ENCODE data around the gene RUNX1.

RUNX1 gene

DNA sequence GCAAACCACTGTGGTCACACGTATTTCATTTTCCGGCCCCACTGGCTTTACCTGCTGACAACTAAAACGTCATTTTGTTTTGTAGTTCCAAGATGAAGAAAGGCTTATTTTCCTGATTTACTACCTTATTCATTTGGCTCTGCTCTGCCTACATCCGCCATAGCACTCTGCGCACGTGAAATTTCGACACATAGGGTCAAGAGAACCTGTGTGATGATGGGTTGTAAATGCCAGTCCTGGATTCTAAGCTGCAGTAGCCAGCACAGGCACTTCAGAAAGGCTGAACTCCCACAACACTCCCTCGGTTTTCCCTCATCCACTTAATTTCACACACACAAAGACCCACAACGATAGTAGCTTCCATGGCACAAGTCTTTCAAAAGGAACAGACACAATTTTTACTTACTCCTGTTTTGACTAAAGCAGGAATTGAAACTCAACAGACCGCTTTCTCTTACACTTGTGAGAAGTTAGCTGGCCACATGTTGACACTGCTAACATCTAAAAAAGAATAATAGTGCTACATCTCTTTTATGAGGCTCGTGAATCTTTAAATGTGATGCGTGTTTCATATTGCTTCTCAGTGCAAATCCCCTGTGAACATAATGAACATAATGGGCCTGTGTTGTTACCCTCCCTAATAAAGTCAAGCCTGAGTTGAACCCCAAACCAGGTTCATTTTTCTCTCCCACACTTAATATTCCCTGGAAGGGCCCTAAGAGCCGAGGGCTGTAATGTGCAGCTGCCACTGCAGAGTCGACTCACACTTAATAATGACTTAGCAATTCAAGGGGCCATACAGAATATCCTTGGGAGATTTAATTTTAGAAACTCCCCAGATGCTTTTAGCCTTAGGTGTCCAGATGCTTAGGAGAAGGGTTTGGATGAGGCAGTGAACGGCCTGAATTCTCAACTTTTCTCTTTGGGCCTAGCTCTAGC, 1.5 kb upstream of the RUNX1 start:
- no peak for DNase-seq
- TF ChIP-seq, protein P1, sequence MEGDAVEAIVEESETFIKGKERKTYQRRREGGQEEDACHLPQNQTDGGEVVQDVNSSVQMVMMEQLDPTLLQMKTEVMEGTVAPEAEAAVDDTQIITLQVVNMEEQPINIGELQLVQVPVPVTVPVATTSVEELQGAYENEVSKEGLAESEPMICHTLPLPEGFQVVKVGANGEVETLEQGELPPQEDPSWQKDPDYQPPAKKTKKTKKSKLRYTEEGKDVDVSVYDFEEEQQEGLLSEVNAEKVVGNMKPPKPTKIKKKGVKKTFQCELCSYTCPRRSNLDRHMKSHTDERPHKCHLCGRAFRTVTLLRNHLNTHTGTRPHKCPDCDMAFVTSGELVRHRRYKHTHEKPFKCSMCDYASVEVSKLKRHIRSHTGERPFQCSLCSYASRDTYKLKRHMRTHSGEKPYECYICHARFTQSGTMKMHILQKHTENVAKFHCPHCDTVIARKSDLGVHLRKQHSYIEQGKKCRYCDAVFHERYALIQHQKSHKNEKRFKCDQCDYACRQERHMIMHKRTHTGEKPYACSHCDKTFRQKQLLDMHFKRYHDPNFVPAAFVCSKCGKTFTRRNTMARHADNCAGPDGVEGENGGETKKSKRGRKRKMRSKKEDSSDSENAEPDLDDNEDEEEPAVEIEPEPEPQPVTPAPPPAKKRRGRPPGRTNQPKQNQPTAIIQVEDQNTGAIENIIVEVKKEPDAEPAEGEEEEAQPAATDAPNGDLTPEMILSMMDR (IDR thresholded peaks at IDR 0.05; ENCODE audit: low read depth, low read length) = no peak
- H3K4me3 ChIP-seq (ENCODE audit: low read depth, low read length) = no peak overlapping the region
- H3K36me3 ChIP-seq = no peaks in the 10 kb centered on the region
- H3K27ac ChIP-seq = no peak overlapping the region
- H3K9me3 ChIP-seq (ENCODE audit: severe bottlenecking) = peaks cover 10% of the 10 kb centered on the region
- H3K27me3 ChIP-seq (ENCODE audit: insufficient read depth, low read depth, severe bottlenecking) = peaks cover 96% of the 10 kb centered on the region

DNA sequence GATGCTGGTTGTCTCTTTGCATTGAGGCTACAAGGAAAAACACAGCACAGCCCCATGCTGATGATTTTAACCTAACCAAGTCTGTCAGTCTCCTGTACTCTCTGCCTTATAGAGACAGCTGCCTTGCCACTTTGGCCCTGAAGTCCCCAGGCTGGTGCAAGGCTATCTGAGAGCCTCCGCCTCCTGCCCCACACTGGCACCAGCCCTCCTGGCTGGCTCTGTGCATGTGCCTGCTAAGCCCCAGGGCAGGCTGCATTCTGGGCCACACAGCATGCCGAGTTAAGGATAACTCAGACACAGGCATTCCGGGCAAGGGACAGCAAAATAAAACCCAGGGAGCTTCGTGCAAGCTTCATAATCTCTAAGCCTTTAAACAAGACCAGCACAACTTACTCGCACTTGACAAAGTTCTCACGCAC, 910 bp downstream of the RUNX1 start:
- DNase-seq = no peak
- H3K36me3 ChIP-seq = no peaks in the 10 kb centered on the region
- no peak overlapping the region for H3K27ac ChIP-seq
- peaks cover 10% of the 10 kb centered on the region for H3K9me3 ChIP-seq (ENCODE audit: severe bottlenecking)
- peaks cover 96% of the 10 kb centered on the region for H3K27me3 ChIP-seq (ENCODE audit: insufficient read depth, low read depth, severe bottlenecking)
- TF ChIP-seq, protein P1 (IDR thresholded peaks at IDR 0.05; ENCODE audit: low read depth, low read length) = no peak
- no peak overlapping the region for H3K4me3 ChIP-seq (ENCODE audit: low read depth, low read length)

DNA sequence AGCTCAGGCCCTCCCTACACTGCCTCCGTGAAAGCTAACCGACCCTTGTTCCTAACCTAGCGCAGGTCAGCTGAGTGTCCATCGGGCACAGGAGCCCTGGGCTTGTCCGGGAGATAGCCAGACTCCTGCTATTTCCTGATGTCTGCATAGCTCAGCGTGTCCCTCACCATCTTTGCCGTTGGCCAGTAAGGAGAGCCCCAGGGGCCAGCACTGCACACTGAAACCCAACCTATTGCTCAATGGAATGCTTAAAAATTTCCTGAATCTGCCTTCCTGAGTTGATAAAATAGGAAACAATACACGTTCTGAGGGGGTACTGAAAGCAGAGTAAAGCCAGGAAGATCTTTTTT, 2.2 kb downstream of the RUNX1 start:
- H3K27ac ChIP-seq = no peak overlapping the region

DNA sequence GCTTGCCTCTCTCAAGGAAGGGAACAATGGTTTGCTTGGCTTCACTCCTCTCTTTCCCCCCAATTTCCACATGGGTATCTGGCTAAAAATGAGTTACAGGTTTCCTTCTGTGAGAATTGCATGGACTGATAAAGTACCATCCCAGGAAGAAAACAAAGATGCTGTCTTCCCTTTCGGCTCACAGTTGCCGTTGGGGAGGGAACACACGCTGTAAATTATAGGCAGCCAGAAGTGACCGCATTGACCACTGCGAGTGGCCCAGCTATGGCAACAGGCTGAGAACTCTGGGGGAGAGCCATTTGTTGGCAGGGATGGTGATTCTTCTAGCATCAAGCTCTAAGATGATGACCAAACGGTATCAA, 2.9 kb downstream of the RUNX1 start:
- TF ChIP-seq, protein P1 (IDR thresholded peaks at IDR 0.05; ENCODE audit: low read depth, low read length) = no peak
- H3K27ac ChIP-seq = no peak overlapping the region
- peaks cover 7% of the 10 kb centered on the region for H3K9me3 ChIP-seq (ENCODE audit: severe bottlenecking)
- peaks cover 98% of the 10 kb centered on the region for H3K27me3 ChIP-seq (ENCODE audit: insufficient read depth, low read depth, severe bottlenecking)
- H3K4me3 ChIP-seq (ENCODE audit: low read depth, low read length) = no peak overlapping the region
- no peaks in the 10 kb centered on the region for H3K36me3 ChIP-seq
- DNase-seq = no peak

More for the DNA sequence above, 2.2 kb downstream of the RUNX1 start:
- no peak for DNase-seq
- TF ChIP-seq, protein P1 (IDR thresholded peaks at IDR 0.05; ENCODE audit: low read depth, low read length) = no peak
- no peak overlapping the region for H3K4me3 ChIP-seq (ENCODE audit: low read depth, low read length)
- no peaks in the 10 kb centered on the region for H3K36me3 ChIP-seq
- H3K9me3 ChIP-seq (ENCODE audit: severe bottlenecking) = peaks cover 7% of the 10 kb centered on the region
- H3K27me3 ChIP-seq (ENCODE audit: insufficient read depth, low read depth, severe bottlenecking) = peaks cover 96% of the 10 kb centered on the region

DNA sequence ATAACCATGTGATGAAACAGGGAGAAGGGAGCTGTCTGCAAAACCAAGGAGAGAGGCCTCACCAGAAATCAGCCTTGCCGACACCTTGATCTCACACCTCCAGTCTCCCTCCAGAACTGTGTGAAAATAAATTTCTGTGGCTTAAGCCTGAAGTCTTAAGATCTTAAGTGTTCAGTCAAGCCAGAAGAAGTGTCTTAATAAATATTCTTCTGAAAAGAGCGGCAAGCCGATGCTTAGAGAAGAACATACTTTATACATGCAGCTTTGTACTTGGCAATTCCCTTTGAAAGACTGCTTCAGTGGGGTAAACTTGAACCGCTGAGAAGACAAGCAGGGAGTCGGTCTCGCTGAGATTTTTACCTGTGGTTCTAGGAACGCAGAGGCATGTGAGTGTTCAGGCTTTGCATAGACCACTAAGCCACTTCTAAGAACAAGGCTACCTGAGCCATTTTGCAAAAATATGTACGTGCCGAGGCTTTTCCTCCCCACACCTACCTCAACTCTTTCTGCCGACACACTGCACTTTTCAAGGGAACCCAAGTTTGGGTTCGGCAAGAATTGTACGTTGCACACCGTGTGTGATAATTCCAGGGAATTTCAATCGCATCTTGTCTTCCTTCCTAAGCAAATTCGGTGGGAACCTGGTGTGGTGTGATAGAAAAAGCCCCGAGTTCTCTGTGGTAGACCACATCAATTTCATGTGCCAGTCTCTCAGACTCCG, 3.4 kb downstream of the RUNX1 start:
- Histone ChIP-seq H3K27me3 (ENCODE audit: insufficient read depth, low read depth, severe bottlenecking) (peaks cover 98% of the 10 kb centered on the region), H3K27ac (no peak overlapping the region), H3K4me3 (ENCODE audit: low read depth, low read length) (no peak overlapping the region), H3K9me3 (ENCODE audit: severe bottlenecking) (peaks cover 2% of the 10 kb centered on the region), H3K36me3 (no peaks in the 10 kb centered on the region)
- TF ChIP-seq, protein P1 (IDR thresholded peaks at IDR 0.05; ENCODE audit: low read depth, low read length) = no peak
- DNase-seq = no peak
